HG03457 (cell line): ENCODE measurements around the gene NEU2.
"Not testable (repeated sequence)": the region's sequence is repeated elsewhere in the genome, so short reads cannot be mapped to it uniquely, and the experiment has no call there.

Source experiments
- ATAC-seq: cut with Tn5 transposase; IDR thresholded peaks from one replicate; pipeline ENCODE4 v1.9.1; 2021; ENCODE audit warnings: moderate number of reproducible peaks; ENCODE audit not compliant: unreplicated experiment

The NEU2 gene

DNA sequence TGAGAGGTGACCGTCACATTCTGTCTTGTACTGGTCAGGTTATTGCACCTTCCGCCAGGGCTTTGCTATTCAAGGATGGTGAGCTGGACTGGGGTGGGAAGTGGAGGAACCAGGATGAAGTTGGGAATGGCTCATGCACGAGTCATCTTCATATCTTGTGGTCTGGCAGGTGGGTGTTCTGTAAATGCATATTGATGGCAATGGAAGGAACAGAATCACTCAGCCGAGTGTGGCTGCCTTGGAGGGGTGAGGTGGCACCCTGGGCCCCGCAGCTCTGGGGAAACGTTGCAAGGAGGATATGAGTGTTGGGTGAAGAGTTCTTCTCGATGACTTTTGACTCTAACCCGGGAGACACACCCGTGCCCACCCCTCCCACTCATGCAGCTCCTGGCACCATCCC lies 1.2 kb downstream of the NEU2 start:
- no peak for ATAC-seq

DNA sequence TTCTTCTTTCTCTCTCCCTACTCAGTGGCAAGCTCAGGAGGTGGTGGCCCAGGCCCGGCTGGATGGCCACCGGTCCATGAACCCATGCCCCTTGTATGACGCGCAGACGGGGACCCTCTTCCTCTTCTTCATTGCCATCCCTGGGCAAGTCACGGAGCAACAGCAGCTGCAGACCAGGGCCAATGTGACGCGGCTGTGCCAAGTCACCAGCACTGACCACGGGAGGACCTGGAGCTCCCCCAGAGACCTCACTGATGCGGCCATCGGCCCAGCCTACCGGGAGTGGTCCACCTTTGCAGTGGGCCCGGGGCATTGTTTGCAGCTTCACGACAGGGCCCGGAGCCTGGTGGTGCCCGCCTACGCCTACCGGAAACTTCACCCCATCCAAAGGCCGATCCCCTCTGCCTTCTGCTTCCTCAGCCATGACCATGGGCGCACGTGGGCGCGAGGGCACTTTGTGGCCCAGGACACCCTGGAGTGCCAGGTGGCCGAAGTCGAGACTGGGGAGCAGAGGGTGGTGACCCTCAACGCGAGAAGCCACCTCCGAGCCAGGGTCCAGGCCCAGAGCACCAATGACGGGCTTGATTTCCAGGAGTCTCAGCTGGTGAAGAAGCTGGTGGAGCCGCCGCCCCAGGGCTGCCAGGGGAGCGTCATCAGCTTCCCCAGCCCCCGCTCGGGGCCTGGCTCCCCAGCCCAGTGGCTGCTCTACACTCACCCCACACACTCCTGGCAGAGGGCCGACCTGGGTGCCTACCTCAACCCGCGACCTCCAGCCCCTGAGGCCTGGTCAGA lies 1.8 kb downstream of the NEU2 start:
- ATAC-seq: no peak

DNA sequence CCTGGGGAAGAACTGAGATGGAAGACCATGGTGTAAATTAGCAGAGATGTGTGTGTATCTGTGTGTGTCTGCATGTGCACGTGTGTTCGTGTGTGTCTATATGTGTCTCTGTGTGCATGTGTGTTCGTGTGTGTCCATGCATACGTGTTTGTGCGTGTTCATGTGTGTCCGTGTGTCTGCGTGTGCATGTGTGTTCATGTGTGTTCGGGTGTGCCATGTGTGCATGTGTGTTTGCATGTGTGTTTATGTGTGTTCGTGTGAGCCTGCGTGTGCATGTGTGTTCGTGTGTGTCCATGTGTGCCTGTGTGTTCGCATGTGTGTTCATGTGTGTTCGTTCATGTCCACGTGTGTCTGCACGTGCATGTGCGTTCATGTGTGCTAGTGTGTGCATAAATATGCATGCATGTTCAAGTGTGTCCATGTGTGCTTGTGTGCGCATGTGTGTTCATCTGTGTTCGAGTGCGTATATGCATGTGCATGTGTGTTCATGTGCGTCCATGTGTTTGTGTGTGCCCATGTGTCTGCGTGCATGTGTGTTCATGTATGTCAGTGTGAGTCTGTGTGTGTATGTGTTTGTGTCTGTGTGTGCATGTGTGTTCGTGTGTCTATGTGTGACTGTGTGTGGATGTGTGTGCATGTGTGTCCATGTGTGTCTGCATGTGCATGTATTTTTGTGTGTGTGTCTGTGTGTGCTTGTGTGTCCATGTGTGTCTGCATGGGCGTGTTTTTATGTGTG lies 3.1 kb downstream of the NEU2 start:
- ATAC-seq: no peak

DNA sequence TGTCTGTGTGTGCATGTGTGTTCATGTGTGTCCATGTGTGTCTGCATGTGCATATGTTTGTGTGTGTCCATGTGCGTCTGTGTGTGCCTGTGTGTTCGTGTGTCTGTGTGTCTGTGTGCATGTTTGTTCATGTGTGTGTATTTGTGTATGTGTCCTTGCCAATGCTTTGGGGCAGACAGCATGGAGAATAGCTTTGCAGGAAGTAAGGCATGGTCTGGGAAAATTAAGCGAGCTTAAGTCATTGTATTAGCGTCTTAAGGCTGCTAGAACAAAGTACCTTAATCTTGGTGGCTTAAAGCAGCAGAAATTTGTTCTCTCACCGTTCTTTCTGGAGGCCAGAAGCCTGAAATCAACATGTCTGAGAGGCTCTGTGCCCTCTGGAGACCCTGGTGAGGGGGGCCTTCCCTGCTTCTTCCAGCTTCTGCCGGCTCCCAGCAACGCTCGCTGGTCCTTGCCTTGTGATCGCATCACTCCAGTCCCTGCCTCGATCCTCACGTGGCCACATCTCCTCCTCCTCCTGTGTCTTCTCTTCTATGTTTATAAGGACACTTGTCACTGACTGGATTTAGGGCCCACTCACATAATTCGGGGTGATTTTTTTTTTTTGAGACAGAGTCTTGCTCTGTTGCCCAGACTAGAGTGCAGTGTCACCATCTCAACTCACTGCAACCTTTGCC lies 3.8 kb downstream of the NEU2 start:
- ATAC-seq: no peak

DNA sequence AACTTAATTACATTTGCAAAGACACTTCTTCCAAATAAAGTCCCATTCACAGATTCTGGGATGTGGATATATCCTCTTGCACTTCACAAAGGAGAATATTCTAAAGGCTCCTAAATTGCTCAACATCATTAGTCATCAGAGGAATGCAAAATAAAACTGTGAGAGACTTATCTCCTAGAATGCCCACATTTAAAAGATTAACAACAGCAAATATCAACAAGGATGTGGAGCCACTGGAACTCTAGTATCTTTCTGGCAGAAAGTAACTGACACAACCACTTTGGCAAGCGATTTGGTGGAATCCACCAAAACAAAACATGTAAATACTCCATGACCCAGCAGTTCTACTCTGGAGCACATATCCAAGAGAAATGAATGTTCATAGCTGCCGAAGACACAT lies 4.6 kb downstream of the NEU2 start:
- ATAC-seq: no peak

DNA sequence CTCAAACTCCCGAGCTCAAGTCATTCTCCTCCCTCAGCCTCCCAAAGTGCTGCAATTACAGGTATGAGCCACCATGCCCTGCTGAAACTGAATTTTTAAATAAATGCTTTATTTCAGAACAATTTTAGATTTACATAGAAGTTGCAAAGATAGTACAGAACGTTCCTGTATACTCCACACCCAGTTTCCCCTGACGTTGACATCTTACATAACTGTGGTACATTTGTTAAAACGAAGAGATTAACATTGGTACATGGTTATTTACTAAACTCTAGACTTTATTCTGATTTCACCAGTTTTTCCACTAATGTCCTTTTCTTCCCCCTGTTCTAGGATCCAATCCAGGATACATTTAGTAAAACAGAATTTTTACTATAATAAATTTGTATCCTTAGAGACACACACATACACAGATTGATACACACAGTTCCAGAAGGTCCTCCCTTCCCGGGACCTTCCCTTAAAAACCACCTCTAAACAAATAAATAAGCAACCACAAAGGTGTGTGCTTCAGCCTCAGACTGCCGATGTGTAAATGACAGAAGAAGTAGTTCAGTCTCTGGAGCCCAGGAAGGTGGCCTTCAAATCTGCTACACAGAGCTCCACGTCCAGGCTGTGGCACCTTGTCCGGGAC lies 6.9 kb downstream of the NEU2 start:
- ATAC-seq: no peak

DNA sequence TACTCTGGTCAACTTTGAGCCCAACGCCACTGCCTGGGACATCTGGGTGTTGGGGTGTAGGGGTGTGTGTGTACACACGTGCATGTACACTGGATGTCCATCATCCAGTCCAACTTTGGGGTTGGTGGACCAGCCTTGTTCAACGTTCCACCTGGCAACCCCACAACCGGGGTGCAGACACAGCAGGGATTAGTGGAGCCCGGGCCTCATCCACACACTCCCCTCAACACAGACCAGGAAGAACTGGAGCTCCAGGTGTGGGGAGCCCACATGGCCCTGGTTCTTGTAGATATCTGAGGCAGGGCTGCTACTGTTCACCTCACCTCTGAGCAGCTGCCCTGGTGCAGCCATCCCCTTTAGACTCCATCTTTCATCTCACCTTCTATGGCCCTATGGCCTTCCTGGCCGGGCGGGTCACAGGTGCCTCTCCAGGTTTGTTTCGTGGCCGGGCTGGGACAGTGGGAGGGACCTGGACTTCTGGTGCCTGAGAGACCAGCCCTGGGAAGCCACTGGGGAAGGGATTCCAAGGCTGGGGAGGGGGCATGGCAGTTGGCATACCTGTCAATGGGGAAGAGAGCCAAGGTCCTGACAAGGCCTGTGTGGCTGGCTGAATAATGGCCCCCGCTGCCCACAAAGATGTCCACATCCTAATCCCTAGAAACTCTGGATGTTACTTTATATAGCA lies 7.5 kb downstream of the NEU2 start:
- ATAC-seq: no peak

DNA sequence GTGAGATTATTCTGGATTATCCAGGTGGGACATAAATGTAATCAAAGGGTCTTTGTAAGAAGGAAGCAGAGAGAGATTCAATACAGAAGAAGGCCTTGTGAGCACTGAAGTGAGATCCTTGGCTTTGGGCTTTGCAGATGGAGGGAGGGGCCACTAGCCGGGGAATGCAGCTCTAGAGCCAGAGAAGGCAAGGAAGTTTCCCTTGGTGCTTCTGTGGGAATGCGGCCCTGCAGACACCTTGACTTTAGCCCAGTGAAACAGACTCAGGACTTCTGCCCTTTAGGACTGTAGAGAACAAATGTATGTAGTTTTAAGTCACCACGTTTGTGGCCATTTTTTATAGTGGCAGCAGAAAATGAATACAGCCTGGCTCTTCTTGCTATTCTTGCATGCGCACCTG lies 8.1 kb downstream of the NEU2 start:
- no peak for ATAC-seq

DNA sequence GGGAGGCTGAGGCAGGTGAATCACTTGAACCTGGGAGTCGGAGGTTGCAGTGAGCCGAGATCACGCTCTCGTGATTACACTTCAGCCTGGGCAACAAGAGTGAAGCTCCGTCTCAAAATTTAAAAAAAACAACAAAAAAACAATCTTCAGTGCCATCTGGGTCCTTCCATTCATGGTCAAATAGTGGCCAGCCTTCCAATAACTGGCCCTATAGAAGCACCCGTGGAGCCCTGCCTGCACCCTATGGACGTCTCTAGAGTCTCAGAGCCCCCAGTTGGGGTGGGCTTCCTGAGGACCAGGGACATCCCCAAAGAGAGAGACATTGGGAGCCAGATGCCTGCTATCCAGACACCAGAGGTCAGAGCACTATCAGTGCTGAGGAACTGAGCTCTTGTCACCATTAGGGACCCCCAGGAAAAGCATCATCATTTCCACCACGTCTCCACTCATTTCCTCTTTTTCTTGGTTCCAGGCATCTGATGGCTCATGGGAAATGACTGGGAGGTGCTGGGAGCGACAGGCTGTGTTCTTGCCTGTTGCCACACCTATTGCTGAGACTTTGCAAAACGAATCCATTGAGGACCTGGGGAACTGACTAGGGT lies 9.4 kb downstream of the NEU2 start:
- no peak for ATAC-seq

DNA sequence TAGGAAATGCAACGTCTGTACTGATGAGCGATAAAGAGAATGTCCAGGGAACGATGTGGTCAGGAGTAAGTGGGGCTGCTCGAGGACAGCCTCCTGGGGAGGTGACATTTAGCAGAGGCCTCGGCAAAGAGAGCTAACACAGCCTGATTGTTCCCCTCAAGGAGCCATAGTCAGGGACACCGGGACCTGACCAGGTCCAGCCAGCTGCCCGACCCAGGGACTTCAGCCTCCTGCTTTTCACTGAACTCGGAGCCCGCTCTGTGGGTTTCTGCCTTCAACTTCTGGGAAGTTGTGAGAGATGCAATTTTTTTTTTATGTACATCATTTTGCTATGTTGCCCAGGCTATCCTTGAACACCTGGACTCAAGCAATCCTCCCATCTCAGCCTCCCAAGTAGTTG lies 10.1 kb downstream of the NEU2 start:
- ATAC-seq: no peak

DNA sequence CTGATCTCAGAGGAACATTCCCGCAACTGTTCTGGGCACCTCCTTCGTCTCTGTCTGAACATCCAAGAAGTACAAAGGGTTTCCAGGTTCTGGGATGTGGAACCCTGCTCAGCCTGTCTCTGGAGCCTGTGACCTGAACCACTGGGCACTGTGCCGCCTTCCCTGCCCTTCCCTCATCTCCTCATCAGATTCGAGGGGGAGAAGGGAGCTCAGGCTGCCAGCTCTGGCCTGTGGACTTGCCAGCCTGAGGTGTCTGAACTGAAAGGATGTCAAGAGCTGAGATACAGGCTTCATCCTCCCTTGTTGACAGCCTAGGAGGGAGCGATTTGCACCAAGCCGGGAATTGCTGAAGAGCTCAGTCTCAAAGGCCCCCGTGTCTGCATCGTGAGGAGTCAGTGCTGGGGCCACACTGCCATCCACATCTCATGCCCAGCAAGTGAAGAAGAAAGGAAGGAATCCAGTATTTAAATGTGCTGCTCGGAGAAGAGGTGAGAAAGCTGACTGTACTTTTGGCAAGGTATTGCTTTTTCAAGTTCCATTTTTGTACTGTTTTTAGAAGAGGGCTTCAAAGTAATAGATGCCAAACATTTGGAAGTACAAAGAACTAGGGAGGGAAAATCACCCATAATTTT lies 12.6 kb downstream of the NEU2 start:
- ATAC-seq: no peak

DNA sequence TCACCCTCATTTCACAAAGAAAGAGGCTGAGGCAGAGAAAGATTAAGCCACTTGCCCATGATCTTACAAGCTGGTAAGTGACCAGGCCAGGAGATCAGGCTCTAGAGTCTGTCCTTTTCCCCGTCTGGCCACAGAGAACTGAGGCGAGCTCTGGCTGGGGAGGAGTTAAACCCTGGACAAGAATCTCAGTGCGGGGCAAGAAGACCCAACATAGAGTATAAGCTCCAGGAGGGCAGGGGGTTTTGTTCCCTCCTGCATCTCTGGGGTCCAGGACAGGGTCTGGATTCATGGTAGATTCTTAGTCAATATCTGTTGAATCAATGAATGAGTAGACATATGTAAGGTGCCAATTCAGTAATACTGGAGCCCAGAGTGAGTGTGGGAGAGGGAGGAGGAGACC lies 14.7 kb downstream of the NEU2 start:
- ATAC-seq: no peak

DNA sequence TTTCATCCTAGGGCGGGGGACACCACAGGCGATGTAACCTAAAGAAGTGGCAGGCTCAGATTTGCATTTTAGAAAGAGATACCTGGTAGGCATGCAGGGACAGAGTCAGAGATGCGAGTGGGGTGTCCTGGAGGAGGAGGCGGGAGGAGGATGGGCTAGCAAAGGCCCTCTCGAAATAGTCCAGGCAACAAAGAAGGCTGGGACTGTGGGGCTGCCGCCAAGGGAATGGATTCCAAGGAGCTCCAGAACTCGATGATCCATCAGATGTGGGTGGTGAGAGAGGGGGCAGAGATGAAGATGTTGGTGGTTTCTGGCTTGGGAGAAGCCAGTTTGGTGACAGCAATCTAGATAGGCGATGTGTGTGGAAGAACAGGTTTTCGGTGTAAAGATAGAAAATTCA lies 15.2 kb downstream of the NEU2 start:
- ATAC-seq: no peak

DNA sequence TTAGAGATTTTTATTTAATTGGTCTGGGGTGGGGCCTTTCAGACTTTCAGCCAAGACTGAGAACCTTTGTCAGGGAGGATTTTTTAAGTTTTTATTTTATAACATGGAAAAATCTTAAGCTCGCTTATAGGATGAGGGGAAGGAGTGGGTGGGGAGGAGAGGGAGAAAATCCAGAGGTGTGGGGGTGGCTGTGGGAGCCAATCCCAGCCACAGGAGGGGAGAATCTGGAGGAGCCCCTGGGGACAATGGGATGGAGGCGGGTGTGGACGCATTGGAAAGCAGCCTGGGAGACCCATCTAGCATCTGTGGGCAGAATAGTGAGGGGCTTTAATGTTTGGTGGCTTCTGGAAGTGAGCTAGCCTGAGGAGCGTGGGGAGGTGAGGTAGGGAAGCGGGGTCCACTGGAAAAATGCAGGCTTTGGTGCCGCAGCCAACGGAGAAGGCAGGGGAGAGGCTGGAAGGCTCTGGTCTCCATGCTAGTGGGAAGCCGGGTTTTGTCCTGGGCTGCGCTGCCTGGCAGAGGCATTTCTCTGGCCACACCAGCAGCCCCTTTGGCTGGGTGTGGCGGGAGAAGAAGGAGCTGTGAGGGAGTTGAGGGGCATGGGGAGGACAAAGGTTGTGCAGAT lies 16.2 kb downstream of the NEU2 start:
- no peak for ATAC-seq

DNA sequence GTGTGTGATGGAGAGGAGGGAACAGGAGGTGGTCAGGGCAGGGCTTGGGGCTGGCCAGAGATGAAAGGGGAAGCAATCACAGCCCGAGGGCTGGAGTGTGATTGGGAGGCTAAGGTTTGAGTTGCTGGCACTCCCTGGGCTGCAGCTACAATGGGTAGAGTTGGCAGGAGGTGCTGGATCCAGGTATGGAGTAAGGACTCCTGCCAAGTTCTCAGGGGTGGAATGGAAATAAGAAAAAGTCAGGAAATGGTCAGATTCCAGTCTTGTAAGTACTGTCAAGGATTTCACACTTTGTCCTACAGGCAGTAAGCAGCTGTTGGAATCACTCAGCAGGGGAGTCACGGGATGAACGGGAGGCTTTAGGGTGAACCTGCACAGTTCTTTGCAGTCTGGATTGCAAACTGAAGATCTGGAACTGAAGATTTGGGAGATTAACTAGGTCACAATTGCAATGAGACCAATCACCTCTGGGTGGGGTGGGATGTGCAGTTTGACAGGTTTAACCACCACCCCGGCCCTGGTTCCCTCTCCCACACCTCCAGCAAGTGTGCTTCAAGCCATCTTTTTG lies 16.8 kb downstream of the NEU2 start:
- ATAC-seq: no peak

DNA sequence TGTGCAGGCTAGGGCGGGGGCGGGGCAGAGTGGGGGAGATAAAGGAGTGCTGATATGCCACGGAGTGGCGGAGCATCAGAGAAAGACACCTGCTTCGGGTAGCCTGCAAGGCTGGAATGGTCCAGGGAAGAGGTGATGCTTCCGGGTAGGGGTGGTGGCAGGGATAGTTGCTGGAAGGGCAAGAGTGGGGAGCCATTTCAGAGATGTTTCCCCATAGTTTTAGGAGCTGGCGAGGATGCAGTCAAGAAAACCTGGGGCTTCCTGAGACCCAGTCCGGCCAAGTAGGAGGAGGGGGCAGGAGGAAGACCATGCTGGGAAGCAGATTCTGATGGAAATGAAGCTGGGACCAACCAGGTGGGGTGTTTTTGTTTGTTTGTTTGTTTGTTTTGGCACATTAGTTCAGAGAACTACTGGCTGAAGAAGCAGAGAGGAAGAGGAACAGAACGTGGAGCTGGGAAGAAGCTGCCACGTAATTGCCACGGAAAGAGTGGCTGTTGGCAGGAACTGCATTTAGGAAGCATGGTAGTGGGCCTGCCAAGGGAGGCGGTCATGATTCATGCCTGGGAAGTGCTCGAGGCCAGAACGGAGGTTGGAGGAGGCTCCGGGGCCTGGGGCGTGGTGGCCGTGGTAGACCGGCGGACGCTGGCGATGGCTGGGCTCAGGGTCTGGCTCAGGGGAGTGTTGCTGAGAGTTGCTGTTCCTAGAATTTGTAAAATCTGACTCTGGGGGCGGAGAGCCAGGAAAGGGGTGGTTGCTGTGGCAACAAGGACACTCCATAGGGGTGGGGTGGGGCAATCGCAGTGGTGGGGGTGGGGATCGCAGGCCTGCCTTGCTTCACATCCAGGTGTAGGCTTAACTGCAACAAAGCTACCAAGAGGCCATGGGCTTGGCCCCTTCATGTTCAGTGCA lies 19.0 kb downstream of the NEU2 start:
- ATAC-seq: no peak

DNA sequence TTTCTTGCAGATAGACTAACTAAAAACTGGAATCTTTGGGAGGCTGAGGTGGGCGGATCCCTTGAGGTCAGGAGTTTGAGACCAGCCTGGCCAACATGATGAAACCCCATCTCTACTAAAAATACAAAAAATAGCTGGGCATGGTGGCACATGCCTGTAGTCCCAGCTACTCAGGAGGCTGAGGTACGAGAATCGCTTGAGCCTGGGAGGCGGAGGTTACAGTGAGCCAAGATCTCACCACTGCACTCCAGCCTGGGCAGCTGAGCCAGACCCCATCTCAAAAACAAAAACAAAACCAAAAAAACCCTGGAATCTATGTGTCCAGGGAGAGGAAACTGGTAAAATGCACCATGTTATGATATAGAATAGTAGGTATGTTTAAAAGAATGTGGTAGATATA lies 20.0 kb downstream of the NEU2 start:
- ATAC-seq: not testable (repeated sequence)
